Esophagus (tissue), 2 donors: ENCODE data around the gene CUEDC1. TPM values are rescaled to one million over a fixed set of nuclear protein-coding genes. Genes with fewer than 3 reads are reported as not detected.
"Not testable (repeated sequence)": the region's sequence is repeated elsewhere in the genome, so short reads cannot be mapped to it uniquely, and the experiment has no call there.

Source experiments
- H3K27ac ChIP-seq, 2 donors: one replicate each; pipeline ENCODE4 v1.5.1; 2013; ENCODE audit warnings: low read depth in 2 of 2, mild to moderate bottlenecking in 2 of 2, inconsistent platforms in 1 of 2, low read length in 1 of 2, moderate library complexity in 1 of 2
- H3K27me3 ChIP-seq, 2 donors: one replicate each; pipeline ENCODE4 v1.6.1; 2013; ENCODE audit warnings: low read length in 2 of 2, control low read depth in 1 of 2, mild to moderate bottlenecking in 1 of 2; ENCODE audit not compliant: insufficient read depth in 2 of 2, control insufficient read depth in 1 of 2
- H3K36me3 ChIP-seq, 2 donors: one replicate each; pipeline ENCODE4 v1.6.1; 2013; ENCODE audit warnings: low read length in 1 of 2; ENCODE audit not compliant: control insufficient read depth in 2 of 2, insufficient read depth in 2 of 2
- H3K4me1 ChIP-seq, 2 donors: one replicate each; pipeline ENCODE4 v1.6.1; 2013; ENCODE audit warnings: low read length in 1 of 2; ENCODE audit not compliant: control insufficient read depth in 2 of 2, insufficient read depth in 2 of 2
- H3K4me3 ChIP-seq, 2 donors: one replicate each; pipeline ENCODE4 v1.5.1; 2013; ENCODE audit warnings: low read length in 2 of 2, mild to moderate bottlenecking in 2 of 2, low read depth in 1 of 2, moderate library complexity in 1 of 2
- H3K9me3 ChIP-seq, 2 donors: one replicate each; pipeline ENCODE4 v1.6.1; 2013; ENCODE audit warnings: mild to moderate bottlenecking in 2 of 2, low read depth in 1 of 2, low read length in 1 of 2, moderate library complexity in 1 of 2; ENCODE audit not compliant: control insufficient read depth in 2 of 2, insufficient read depth in 1 of 2
- WGBS, 2 donors: extraction: QIAGEN DNeasy Blood & Tissue Kit; methylation state at CpG; one replicate each; pipeline ENCODE4 v1.1.7; 2013; 5-methylcytosine and 5-hydroxymethylcytosine counted together
- polyA plus RNA-seq, 2 donors: library from polyadenylated mRNA; stranded (reverse); fragments of 200-250 nt; gene quantifications; one replicate each; pipeline ENCODE4 v1.2.3, GENCODE V29; 2013
- donor health status: healthy with polysubstance abuse.
- donor health status: Bipolar disorder and iron deficiency.

The CUEDC1 gene
- polyA plus RNA-seq, 2 donors, result 19.9 to 31.1 TPM

GRCh38 chr17:57962279-57963148 is 7.3 kb upstream of the CUEDC1 start:
- Histone ChIP-seq H3K27me3 (no peaks in the 10 kb centered on the region), H3K36me3 (no peaks in the 10 kb centered on the region), H3K27ac (no peak overlapping the region), H3K9me3 (no peaks in the 10 kb centered on the region), H3K4me1 (no peaks in the 10 kb centered on the region), H3K4me3 (no peak overlapping the region)
- 74 to 76% methylated on average over 8 of the region's 8 CpGs for WGBS, 2 donors

DNA sequence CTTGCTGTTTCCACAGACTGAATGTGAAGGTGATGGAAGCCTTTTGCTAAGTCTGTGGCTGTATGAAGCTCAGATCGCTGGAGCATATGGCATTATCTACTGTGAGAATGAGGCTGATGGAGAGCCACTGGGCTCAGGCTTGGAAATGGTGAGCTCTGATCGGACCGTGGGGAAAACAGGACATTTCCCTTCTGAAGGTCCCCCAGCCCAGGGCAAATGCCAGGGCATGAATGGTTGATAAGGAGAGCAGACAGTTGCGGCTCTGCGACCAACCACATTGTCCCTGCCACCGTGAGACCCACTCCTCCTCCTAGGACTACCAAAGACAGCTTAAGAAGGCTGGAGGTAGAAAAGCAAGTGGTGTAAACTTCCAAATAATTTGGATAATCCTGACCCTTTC is 4.7 kb upstream of the CUEDC1 start:
- H3K27me3 ChIP-seq, result no peaks in the 10 kb centered on the region
- no peak overlapping the region for H3K27ac ChIP-seq
- peaks cover 0 to 6% of the 10 kb centered on the region in 2 donors for H3K4me1 ChIP-seq
- 92 to 93% methylated on average over 6 of the region's 6 CpGs for WGBS, 2 donors
- no peak overlapping the region for H3K4me3 ChIP-seq
- H3K36me3 ChIP-seq, result no peaks in the 10 kb centered on the region
- no peaks in the 10 kb centered on the region for H3K9me3 ChIP-seq

- H3K27me3 ChIP-seq, H3K36me3 ChIP-seq, H3K9me3 ChIP-seq, H3K4me3 ChIP-seq, H3K27ac ChIP-seq: not testable (repeated sequence)
- H3K4me1 ChIP-seq, result peaks cover 0 to 13% of the 10 kb centered on the region in 2 donors
- WGBS, 2 donors, result 93 to 96% methylated on average over 15 of the region's 15 CpGs
Observed at GRCh38 chr17:57958391-57958790, 3.2 kb upstream of the CUEDC1 start.

GRCh38 chr17:57957886-57958285 is 2.7 kb upstream of the CUEDC1 start:
- Histone ChIP-seq H3K27me3 (no peaks in the 10 kb centered on the region), H3K4me3 (no peak overlapping the region), H3K4me1 (peaks cover under 1 to 13% of the 10 kb centered on the region in 2 donors), H3K27ac (no peak overlapping the region), H3K36me3 (no peaks in the 10 kb centered on the region), H3K9me3 (no peaks in the 10 kb centered on the region)
- 93 to 94% methylated on average over 3 of the region's 3 CpGs for WGBS, 2 donors

DNA sequence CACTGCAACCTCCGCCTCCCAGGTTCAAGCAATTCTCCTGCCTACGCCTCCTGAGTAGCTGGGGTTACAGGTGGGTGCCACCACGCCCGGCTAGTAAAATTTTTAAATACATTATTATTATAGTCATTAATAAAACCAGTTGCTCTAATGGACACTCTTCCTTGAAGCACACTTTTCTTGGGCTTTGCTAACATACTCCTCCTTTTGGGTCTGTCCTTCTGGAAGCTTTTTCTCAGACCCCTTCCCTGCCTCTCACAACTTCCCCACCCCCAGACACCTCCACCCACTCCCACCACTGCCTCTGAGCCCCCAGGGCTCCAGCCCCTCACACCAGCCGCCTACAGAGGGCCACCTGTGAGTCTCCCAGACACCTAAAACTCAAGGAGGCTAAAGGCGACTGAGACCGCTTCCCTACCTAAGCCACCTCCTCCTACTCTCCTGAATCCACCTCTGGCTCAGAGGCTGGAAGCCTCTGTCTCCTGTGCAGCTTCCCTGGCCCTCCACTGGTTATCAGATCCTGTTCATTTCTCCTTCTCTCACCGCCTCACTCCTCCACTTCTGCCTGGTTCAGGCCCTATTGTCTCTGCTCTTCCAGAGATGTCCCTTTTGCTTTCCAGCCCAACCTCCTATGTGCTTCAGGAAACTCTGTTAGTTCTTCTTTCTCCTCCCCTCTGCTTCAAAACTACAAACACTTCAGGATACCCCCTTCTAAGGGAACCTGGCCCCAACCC is 2.1 kb upstream of the CUEDC1 start:
- Histone ChIP-seq H3K27me3 (no peaks in the 10 kb centered on the region), H3K36me3 (no peaks in the 10 kb centered on the region), H3K27ac (no peak overlapping the region), H3K4me3 (no peak overlapping the region), H3K9me3 (no peaks in the 10 kb centered on the region), H3K4me1 (peaks cover 3 to 13% of the 10 kb centered on the region in 2 donors)
- 94% methylated on average over 8 of the region's 8 CpGs for WGBS, 2 donors

DNA sequence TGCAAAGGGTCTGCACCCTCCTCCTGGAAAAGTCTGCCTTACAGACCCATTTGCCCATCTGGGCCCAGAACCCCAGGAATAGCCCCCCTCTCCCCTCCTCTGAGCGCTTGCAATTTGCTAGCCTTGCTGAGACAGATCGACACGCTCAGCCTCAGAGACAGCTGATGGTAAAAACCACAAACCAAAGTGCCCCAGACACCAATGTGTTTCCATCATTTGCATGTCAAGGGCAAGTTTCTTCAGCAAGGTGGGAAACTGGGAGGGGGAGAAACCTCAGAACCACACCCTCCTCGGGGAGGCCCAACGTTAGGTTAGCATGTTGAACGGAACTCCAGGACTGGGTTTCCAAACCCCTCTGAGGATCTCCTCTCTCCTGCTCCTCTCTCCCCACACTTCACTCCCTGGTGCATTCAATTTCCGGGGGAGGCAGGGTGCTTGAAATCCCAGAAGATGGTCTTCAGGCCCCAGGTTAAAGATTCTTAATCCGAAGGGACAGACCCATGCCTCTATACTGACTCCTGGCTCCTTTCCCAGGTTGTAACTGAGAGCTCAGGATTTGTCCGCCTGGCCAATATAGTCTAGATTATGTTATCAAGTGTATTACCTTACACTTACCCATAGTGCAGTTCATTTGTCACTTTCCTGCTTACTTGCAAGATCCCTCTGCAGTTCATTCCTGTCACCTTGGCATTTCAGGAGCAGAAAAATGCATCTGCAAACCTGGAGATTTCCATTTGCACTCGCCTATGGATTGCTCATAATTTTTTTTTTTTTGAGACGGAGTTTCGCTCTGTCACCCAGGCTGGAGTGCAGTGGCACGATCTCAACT is 1.3 kb upstream of the CUEDC1 start:
- no peaks in the 10 kb centered on the region for H3K27me3 ChIP-seq
- H3K9me3 ChIP-seq, result no peaks in the 10 kb centered on the region
- no peaks in the 10 kb centered on the region for H3K36me3 ChIP-seq
- H3K4me3 ChIP-seq, result no peak overlapping the region
- peaks cover 3 to 15% of the 10 kb centered on the region in 2 donors for H3K4me1 ChIP-seq
- H3K27ac ChIP-seq, result no peak overlapping the region
- WGBS, 2 donors, result 60 to 62% methylated on average over 13 of the region's 13 CpGs

- H3K36me3 ChIP-seq, result no peaks in the 10 kb centered on the region
- H3K27ac ChIP-seq, result peak overlapping the region; percentile 93
- H3K27me3 ChIP-seq, result no peaks in the 10 kb centered on the region
- peaks cover 3 to 15% of the 10 kb centered on the region in 2 donors for H3K4me1 ChIP-seq
- H3K4me3 ChIP-seq, result peak overlapping the region; percentile 66 to 70
- WGBS, 2 donors, result 2 to 3% methylated on average over 41 to 85 of the region's 85 CpGs
- H3K9me3 ChIP-seq, result no peaks in the 10 kb centered on the region
Observed at GRCh38 chr17:57954397-57955182, 622 bp downstream of the CUEDC1 start.

- peak overlapping the region; percentile 93 for H3K27ac ChIP-seq
Observed at GRCh38 chr17:57953705-57954396, 1.4 kb downstream of the CUEDC1 start.

More at GRCh38 chr17:57953705-57954396, 1.4 kb downstream of the CUEDC1 start:
- Histone ChIP-seq H3K36me3 (no peaks in the 10 kb centered on the region), H3K4me1 (peaks cover 7 to 17% of the 10 kb centered on the region in 2 donors), H3K9me3 (no peaks in the 10 kb centered on the region), H3K4me3 (peak overlapping the region in 1 of 2 donors; percentile 66), H3K27me3 (no peaks in the 10 kb centered on the region)
- WGBS, 2 donors, result 57 to 66% methylated on average over 13 of the region's 13 CpGs
